WTC11 (cell line): ENCODE data around the gene DHRS1. TPM values are rescaled to one million over a fixed set of nuclear protein-coding genes. Genes with fewer than 3 reads are reported as not detected.

Experiments used
- ATAC-seq: fragments of 200-7000 bp; cut with Tn5 transposase; 2 replicates; pipeline ENCODE4 v1.10.0; 2021; ENCODE audit warnings: mild to moderate bottlenecking, moderate library complexity
- CTCF ChIA-PET: fragments of 300-600 bp; sonication (Branson Sonifier 250); formaldehyde crosslinking; loops from one replicate; lab custom pipeline; 2021; ENCODE audit warnings: antibody characterized with exemption; lab: Charles Lee
- POLR2A ChIA-PET: fragments of 350-600 bp; sonication (Branson Sonifier 250); formaldehyde crosslinking; loops from one replicate; lab custom pipeline; 2021; ENCODE audit warnings: antibody characterized with exemption; lab: Charles Lee
- DNase-seq: peaks from one replicate; pipeline ENCODE4 v3.0.0; 2021; ENCODE audit warnings: low spot score
- H3K27ac Mint-ChIP-seq: 2 replicates; pipeline ENCODE4 v1.8.0; 2021; ENCODE audit warnings: mixed read lengths
- H3K27me3 Mint-ChIP-seq: 2 replicates; pipeline ENCODE4 v1.8.0; 2021; ENCODE audit warnings: low read depth, mild to moderate bottlenecking, moderate library complexity, mixed read lengths
- H3K36me3 Mint-ChIP-seq: 2 replicates; pipeline ENCODE4 v1.8.0; 2021; ENCODE audit warnings: mixed read lengths
- H3K4me1 Mint-ChIP-seq: 2 replicates; pipeline ENCODE4 v1.8.0; 2022; ENCODE audit warnings: mixed read lengths
- H3K4me3 Mint-ChIP-seq: 2 replicates; pipeline ENCODE4 v1.8.0; 2021; ENCODE audit warnings: mild to moderate bottlenecking, moderate library complexity, mixed read lengths
- H3K9me3 Mint-ChIP-seq: 2 replicates; pipeline ENCODE4 v1.8.0; 2021; ENCODE audit warnings: mixed read lengths
- ATF2 ChIP-seq: sonication (generic); formaldehyde crosslinking; IDR thresholded peaks from 2 replicates; pipeline ENCODE4 v1.8.1; 2022; ENCODE audit warnings: low read depth, missing genetic modification reagents, borderline replicate concordance
- ATF3 ChIP-seq: sonication (generic); formaldehyde crosslinking; conservative IDR thresholded peaks from 2 replicates; pipeline ENCODE4 v1.8.1; 2022; ENCODE audit warnings: mild to moderate bottlenecking, missing genetic modification reagents
- E2F4 ChIP-seq: sonication (generic); formaldehyde crosslinking; IDR thresholded peaks from 2 replicates; pipeline ENCODE4 v1.8.1; 2022; ENCODE audit warnings: low read depth, mild to moderate bottlenecking, moderate library complexity, missing genetic modification reagents, borderline replicate concordance
- FOXK1 ChIP-seq: sonication (generic); formaldehyde crosslinking; IDR thresholded peaks from 2 replicates; pipeline ENCODE4 v1.8.0; 2022; ENCODE audit warnings: mild to moderate bottlenecking, moderate library complexity, missing genetic modification reagents
- HMGA2 ChIP-seq: fragments of 250-450 bp; sonication (Bioruptor Pico); IDR thresholded peaks from 2 replicates; pipeline ENCODE4 v1.4.0; 2021; ENCODE audit warnings: mild to moderate bottlenecking, moderate library complexity
- IRF1 ChIP-seq: sonication (generic); formaldehyde crosslinking; IDR thresholded peaks from 2 replicates; pipeline ENCODE4 v1.8.0; 2023; ENCODE audit warnings: missing genetic modification reagents
- IRF2 ChIP-seq: sonication (generic); formaldehyde crosslinking; IDR thresholded peaks from 2 replicates; pipeline ENCODE4 v1.8.0; 2022; ENCODE audit warnings: low read depth, missing genetic modification reagents, borderline replicate concordance
- MYBL2 ChIP-seq: sonication (generic); formaldehyde crosslinking; IDR thresholded peaks from 2 replicates; pipeline ENCODE4 v1.8.1; 2023; ENCODE audit warnings: mild to moderate bottlenecking, moderate library complexity, missing genetic modification reagents
- NR3C1 ChIP-seq: sonication (generic); formaldehyde crosslinking; conservative IDR thresholded peaks from 2 replicates; pipeline ENCODE4 v1.8.1; 2023; ENCODE audit warnings: low read depth, mild to moderate bottlenecking, missing genetic modification reagents
- PRRX2 ChIP-seq: fragments of 250-450 bp; sonication (Bioruptor Pico); IDR thresholded peaks from 2 replicates; pipeline ENCODE4 v1.8.0; 2021; ENCODE audit warnings: mild to moderate bottlenecking
- RORB ChIP-seq: fragments of 250-450 bp; sonication (Bioruptor Pico); IDR thresholded peaks from 2 replicates; pipeline ENCODE4 v1.9.0; 2021; ENCODE audit warnings: mild to moderate bottlenecking
- TEAD4 ChIP-seq: sonication (generic); formaldehyde crosslinking; IDR thresholded peaks from 2 replicates; pipeline ENCODE4 v1.8.0; 2022; ENCODE audit warnings: mild to moderate bottlenecking, missing genetic modification reagents
- ZBTB21 ChIP-seq: sonication (generic); formaldehyde crosslinking; IDR thresholded peaks from 2 replicates; pipeline ENCODE4 v1.8.1; 2023; ENCODE audit warnings: mild to moderate bottlenecking, missing genetic modification reagents, borderline replicate concordance
- ZNF263 ChIP-seq: sonication (generic); formaldehyde crosslinking; IDR thresholded peaks from 2 replicates; pipeline ENCODE4 v1.8.1; 2022; ENCODE audit warnings: low read depth, mild to moderate bottlenecking, moderate library complexity, missing genetic modification reagents
- ZNF425 ChIP-seq: fragments of 250-450 bp; sonication (Bioruptor Pico); conservative IDR thresholded peaks from 2 replicates; pipeline ENCODE4 v1.9.0; 2021; ENCODE audit warnings: mild to moderate bottlenecking
- total RNA-seq: library from RNA; stranded (reverse); gene quantifications from 3 replicates; pipeline ENCODE4 v1.2.3, GENCODE V29; 2021
- TF ChIP-seq, protein P1 (sequence below): sonication (generic); formaldehyde crosslinking; IDR thresholded peaks from 2 replicates; pipeline ENCODE4 v1.8.1; 2023; ENCODE audit warnings: mild to moderate bottlenecking, missing genetic modification reagents
- TF ChIP-seq, protein P2 (sequence below): sonication (generic); formaldehyde crosslinking; IDR thresholded peaks from 2 replicates; pipeline ENCODE4 v1.8.0; 2023; ENCODE audit warnings: missing genetic modification reagents, mild to moderate bottlenecking, borderline replicate concordance

DHRS1 gene
- total RNA-seq, 1 experiment from 2014 or later, result 13.9 TPM

DNA sequence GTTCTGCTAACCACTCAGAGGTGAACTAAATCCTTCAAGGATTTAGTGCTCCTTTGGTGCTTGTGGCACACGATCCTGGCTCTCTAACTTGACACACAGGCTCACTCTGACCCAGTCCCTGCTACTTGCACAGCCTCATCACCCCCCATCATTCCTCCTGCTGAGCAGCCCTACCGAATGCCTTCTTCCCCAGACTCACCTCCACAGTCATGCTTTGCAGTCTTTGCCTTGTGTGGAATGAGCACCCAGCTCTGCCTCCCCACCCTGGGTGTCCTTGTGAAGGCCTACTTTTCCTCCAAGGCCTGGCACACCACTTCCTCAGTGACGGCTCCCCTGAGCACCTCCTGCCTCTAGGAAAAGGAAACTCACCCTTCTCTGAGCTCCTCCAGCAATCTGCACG, 49.2 kb downstream of the DHRS1 start:
- Mint-ChIP-seq H3K27me3 (peaks cover 13% of the 10 kb centered on the region), H3K4me3 (no peak overlapping the region), H3K9me3 (no peaks in the 10 kb centered on the region), H3K36me3 (no peaks in the 10 kb centered on the region), H3K27ac (no peak overlapping the region), H3K4me1 (no peaks in the 10 kb centered on the region)
- ATAC-seq (no peak), DNase-seq (no peak)
- CTCF ChIA-PET, result interaction anchor here (0.7 to 3.8 kb wide), 4 partner anchors 8 to 83 kb away, joined by 3 to 26 read pairs (median 9); partner anchors contain the start of gene TINF2
- POLR2A ChIA-PET, result no interaction called here
- TF ChIP-seq IRF2 (CRISPR knock-in tag), result no peak
- no peak for TF ChIP-seq MYBL2 (CRISPR knock-in tag)
- no peak for TF ChIP-seq ATF3 (CRISPR knock-in tag)
- TF ChIP-seq IRF1 (CRISPR knock-in tag), result no peak
- TF ChIP-seq NR3C1, result no peak
- TF ChIP-seq, protein P1, sequence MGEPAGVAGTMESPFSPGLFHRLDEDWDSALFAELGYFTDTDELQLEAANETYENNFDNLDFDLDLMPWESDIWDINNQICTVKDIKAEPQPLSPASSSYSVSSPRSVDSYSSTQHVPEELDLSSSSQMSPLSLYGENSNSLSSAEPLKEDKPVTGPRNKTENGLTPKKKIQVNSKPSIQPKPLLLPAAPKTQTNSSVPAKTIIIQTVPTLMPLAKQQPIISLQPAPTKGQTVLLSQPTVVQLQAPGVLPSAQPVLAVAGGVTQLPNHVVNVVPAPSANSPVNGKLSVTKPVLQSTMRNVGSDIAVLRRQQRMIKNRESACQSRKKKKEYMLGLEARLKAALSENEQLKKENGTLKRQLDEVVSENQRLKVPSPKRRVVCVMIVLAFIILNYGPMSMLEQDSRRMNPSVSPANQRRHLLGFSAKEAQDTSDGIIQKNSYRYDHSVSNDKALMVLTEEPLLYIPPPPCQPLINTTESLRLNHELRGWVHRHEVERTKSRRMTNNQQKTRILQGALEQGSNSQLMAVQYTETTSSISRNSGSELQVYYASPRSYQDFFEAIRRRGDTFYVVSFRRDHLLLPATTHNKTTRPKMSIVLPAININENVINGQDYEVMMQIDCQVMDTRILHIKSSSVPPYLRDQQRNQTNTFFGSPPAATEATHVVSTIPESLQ (CRISPR knock-in tag), result no peak
- no peak for TF ChIP-seq E2F4 (CRISPR knock-in tag)
- TF ChIP-seq PRRX2, result no peak
- TF ChIP-seq TEAD4 (CRISPR knock-in tag), result no peak
- TF ChIP-seq, protein P2, sequence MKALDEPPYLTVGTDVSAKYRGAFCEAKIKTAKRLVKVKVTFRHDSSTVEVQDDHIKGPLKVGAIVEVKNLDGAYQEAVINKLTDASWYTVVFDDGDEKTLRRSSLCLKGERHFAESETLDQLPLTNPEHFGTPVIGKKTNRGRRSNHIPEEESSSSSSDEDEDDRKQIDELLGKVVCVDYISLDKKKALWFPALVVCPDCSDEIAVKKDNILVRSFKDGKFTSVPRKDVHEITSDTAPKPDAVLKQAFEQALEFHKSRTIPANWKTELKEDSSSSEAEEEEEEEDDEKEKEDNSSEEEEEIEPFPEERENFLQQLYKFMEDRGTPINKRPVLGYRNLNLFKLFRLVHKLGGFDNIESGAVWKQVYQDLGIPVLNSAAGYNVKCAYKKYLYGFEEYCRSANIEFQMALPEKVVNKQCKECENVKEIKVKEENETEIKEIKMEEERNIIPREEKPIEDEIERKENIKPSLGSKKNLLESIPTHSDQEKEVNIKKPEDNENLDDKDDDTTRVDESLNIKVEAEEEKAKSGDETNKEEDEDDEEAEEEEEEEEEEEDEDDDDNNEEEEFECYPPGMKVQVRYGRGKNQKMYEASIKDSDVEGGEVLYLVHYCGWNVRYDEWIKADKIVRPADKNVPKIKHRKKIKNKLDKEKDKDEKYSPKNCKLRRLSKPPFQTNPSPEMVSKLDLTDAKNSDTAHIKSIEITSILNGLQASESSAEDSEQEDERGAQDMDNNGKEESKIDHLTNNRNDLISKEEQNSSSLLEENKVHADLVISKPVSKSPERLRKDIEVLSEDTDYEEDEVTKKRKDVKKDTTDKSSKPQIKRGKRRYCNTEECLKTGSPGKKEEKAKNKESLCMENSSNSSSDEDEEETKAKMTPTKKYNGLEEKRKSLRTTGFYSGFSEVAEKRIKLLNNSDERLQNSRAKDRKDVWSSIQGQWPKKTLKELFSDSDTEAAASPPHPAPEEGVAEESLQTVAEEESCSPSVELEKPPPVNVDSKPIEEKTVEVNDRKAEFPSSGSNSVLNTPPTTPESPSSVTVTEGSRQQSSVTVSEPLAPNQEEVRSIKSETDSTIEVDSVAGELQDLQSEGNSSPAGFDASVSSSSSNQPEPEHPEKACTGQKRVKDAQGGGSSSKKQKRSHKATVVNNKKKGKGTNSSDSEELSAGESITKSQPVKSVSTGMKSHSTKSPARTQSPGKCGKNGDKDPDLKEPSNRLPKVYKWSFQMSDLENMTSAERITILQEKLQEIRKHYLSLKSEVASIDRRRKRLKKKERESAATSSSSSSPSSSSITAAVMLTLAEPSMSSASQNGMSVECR (CRISPR knock-in tag), result no peak
- TF ChIP-seq, all 79 proteins: peak for 0

DNA sequence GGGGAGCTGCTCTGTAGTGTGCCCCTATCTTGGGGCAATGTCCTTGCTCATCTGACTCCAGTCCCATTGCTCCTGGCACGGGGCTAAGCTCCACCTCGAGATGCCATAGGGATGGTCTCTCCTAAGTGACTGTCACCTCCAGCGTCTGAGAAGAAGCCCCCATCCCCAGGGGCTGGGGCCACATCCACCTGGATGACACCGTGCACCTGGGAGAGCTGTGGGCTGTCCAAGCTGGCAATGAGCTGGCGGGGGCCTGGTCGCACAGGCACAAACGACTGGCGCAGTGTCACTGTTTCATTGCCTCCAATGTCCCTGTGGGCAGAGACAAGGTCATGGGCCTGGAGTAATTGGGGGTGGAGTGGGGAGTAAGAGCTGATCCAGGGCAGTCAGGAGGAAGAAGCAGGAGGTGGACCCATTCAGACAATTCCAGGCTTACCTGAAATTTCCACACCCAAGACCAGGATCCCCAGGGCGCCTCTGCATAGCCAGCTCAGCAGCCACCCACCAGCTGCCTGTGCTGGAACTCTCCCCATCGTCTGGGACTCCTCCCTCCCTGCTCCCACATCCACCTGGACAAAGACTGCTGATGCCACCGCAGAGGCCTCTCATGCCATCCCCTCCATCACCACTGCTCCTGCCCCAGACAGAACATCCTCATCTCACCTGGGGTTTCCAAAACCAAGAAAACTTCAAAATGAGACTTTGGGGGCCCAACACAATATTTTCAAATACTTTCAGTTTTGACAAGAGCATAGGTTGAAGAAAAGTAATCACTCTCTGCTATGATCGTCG, 50.2 kb downstream of the DHRS1 start:
- H3K9me3 Mint-ChIP-seq, result no peaks in the 10 kb centered on the region
- POLR2A ChIA-PET, result no interaction called here
- H3K4me1 Mint-ChIP-seq, result no peaks in the 10 kb centered on the region
- DNase-seq, result no peak
- no peak for ATAC-seq
- CTCF ChIA-PET, result interaction anchor here (1.3 kb wide), 1 partner anchor 21 kb away, joined by 4 read pairs; the partner anchor contains the start of gene RABGGTA
- H3K36me3 Mint-ChIP-seq, result no peaks in the 10 kb centered on the region
- no peak overlapping the region for H3K27ac Mint-ChIP-seq
- peaks cover 18% of the 10 kb centered on the region for H3K27me3 Mint-ChIP-seq
- H3K4me3 Mint-ChIP-seq, result no peak overlapping the region
- TF ChIP-seq RORB (no peak), FOXK1 (CRISPR knock-in tag) (no peak), ATF2 (no peak), ZNF425 (CRISPR knock-in tag) (no peak), ZBTB21 (CRISPR knock-in tag) (no peak), HMGA2 (CRISPR knock-in tag) (no peak), ZNF263 (CRISPR knock-in tag) (no peak)
